Epidermal melanocyte (primary cell): ENCODE data around the gene SRPK3.
"Not testable (repeated sequence)": the region's sequence is repeated elsewhere in the genome, so short reads cannot be mapped to it uniquely, and the experiment has no call there.

ENCODE experiments used
- DNase-seq: peaks from one replicate; pipeline ENCODE4 v3.0.0; 2011; ENCODE audit warnings: low spot score; ENCODE audit not compliant: insufficient read length

Gene SRPK3

GRCh38 chrX:153780678-153781427 is at the start of gene SRPK3:
Gene SRPK3 (plus strand): TSS chrX:153781041. CDS start chrX:153781087, 46 bp downstream.
- DNase-seq, result no peak

GRCh38 chrX:153731117-153731844 is 49.6 kb upstream of the SRPK3 start:
- DNase-seq, result no peak

- no peak for DNase-seq
Measured at GRCh38 chrX:153731845-153732215, 49.0 kb upstream of the SRPK3 start.

GRCh38 chrX:153732401-153732800 is 48.4 kb upstream of the SRPK3 start:
- no peak for DNase-seq

DNA sequence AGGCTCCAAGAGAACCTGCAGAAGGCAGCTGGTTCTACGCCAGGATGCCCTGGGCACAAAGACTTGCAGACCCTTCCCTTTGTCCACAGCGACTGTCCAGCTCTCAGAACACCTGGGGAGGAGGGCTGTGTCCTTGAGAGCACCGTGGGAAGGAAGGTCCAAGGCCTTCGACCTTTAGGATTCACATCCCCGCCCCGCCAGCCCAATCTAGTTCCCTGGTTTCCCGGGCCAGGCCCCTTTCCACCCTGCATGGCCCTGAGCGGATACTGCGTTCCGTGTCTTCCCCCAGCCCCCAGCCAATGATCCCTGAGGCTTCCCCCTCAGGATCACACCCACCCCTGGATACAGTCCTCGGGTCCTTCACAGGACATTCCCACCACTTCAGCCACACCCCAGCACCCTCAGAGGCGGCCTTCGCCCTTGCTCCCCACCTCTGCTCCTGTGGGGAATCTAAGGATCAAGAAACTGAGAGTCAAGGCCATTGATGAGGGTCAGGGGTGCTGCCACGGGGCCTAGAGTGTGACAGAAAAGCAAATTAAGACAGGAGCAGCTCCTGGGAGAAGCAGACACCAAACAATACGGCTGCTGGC is 47.1 kb upstream of the SRPK3 start:
- DNase-seq, result no peak

DNA sequence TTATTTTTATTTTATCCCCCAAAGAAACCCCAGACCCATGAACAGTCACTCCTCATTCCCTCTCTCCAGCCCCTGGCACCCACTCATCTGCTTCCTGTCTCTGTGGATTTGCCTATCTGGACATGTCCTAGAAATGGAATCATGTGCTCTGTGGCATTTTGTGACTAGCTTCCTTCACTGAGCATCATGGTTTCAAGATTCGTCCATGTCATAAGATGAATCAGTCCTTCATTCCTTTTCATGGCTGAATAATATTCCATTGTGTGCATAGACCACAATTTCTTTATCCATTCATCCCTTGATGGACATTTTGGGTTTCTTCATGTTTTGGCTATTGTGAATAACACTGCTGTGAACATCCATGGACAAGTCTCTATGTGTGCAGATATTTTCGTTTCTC is 46.0 kb upstream of the SRPK3 start:
- DNase-seq, result no peak

GRCh38 chrX:153735274-153735673 is 45.6 kb upstream of the SRPK3 start:
- DNase-seq, result no peak

DNA sequence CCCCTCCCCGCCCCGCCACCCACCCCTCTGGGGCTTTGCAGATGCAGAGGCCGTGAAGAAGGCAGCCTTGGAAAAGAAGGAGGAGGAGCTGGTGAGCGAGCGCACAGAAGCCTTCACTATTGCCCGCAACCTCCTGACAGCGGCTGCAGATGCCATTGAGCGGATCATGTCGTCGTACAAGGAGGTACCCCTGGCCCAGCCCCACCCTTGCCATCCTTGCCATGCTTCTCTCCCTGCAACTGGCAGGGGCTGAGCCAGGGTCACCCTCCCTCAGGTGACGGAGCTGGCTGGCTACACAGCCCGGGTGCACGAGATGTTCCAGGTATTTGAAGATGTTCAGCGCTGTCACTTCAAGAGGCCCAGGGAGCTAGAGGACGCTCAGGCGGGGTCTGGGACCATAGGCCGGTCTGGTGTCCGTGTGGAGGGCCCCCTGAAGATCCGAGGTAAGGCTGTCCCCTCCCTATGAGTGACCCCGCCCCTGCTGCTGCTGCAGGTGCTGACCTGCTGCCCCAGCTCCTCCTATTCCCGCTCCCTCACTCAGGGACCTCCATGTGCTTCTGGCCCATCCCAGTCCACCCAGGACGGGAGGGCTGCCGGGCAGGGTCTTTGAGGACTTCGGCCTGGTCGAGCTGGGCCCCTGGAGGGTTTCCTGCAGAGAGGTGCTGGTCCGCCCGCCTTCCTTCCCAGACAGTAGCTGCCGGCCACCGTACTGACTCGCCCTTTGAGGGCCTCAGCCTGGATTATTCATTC is 44.6 kb upstream of the SRPK3 start:
- DNase-seq, result no peak

DNA sequence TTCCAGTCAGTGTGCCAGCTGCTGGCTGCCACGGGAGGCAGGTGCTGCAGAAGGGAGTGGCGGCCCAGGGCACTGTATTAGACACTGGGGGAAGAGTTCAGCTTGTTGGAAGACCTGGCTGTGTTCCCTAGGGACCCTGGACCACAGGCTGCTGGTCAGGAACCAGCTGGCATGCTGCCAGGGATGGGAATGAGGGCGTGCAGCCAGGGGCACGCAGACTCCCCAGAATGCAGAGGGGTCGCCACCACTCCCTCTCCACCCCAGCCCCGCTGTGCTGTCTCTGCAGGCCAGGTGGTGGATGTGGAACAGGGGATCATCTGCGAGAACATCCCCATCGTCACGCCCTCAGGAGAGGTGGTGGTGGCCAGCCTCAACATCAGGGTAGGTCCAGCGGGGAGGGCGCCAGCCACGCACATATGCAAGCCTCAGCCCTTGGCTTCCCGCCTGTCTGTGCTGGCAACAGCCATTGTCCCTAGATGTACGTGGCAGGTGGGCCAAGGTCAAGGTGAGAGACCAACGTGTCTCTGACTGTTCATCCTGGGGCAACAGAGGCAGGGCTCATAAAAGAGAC is 43.9 kb upstream of the SRPK3 start:
- no peak for DNase-seq

GRCh38 chrX:153738056-153738605 is 42.7 kb upstream of the SRPK3 start:
- DNase-seq, result no peak

DNA sequence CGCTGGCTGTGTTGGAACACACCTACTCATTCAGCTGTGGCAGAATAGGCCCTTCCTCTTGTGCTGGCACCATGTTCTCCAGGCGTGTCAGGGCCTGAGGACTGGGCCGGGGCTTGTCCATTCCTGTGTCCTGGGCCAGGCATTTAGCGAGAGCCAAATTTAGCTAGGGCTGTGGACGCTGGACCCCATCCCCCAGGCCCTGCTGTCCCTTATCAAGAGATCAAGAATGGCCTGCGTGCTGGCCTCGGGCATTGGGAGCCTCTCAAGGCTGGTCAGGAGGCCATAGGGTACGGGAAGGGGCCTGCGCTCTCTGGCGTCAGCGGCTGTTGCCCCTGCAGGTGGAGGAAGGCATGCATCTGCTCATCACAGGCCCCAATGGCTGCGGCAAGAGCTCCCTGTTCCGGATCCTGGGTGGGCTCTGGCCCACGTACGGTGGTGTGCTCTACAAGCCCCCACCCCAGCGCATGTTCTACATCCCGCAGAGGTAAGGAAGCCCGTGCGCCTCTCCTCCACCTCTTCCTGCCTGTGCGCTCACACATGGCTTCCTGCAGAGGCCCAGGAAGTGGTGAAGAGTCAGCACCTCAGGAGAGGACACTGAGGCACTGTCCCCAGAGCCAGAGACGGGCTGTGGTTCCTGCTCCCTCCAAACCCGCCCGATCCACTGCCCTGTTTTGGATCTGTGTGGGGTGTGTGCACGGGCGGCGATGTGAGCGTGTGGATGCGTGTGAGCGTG is 40.9 kb upstream of the SRPK3 start:
- DNase-seq, result no peak

- no peak for DNase-seq
Measured at GRCh38 chrX:153740631-153741222, 40.1 kb upstream of the SRPK3 start.

DNA sequence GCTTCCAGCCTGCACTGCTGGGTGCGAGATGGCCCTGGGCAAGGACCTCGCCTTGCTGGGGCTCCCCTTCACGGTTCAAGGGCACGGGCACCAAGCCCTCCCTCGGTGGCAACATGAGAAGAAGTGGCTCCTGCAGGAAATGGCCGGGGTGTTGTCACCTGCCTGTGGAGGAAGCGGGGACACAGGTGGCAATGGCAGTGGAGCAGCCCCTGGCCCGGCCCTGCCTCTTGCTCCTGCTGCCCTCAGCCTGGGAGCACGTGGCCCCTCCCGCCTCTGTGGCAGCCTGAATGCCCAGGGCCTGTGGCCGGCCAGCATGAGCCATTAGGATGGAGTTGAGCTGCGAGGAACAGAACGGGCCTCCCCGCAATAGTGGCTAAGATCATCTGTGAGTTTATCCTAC is 39.4 kb upstream of the SRPK3 start:
- no peak for DNase-seq

GRCh38 chrX:153742111-153742510 is 38.7 kb upstream of the SRPK3 start:
- DNase-seq, result not testable (repeated sequence)

DNA sequence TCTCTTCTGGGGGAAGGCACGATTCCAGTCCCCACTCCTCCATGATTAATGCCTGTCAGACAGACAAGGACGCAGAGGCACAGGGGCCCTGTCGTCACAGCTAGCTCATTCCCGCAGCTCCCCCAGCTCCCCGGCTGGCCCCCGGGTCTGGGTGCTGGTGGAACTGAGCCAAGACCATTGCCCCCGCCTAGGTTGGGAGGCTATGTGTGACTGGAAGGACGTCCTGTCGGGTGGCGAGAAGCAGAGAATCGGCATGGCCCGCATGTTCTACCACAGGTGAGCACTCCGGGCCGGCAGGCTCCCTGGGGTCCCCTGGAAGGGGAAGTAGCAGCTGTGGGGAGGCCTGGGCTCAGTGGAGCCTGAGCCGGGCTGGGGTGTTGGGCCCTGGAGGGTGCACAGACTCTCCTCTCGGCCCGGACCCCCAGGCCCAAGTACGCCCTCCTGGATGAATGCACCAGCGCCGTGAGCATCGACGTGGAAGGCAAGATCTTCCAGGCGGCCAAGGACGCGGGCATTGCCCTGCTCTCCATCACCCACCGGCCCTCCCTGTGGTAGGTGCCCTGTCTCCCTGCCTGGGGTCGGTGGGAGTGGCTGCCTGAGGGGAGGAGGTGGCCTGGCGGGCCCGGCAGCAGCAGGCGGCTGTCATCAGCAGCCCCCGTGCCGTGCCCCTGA is 37.9 kb upstream of the SRPK3 start:
- DNase-seq, result not testable (repeated sequence)

- DNase-seq, result not testable (repeated sequence)
Measured at GRCh38 chrX:153743468-153744209, 37.2 kb upstream of the SRPK3 start.

GRCh38 chrX:153744210-153745066 is 36.4 kb upstream of the SRPK3 start:
- no peak for DNase-seq

- not testable (repeated sequence) for DNase-seq
Measured at GRCh38 chrX:153745067-153745433, 35.8 kb upstream of the SRPK3 start.
